Neural crest cell (in vitro differentiated cells): ENCODE results near the gene HSPA1A. TPM values are rescaled to one million over a fixed set of nuclear protein-coding genes. Genes with fewer than 3 reads are reported as not detected.

Experiments
- DNase-seq: peaks from one replicate; pipeline ENCODE4 v3.0.0; 2021; ENCODE audit warnings: low read depth, mixed read lengths, low spot score
- H3K27ac Mint-ChIP-seq: one replicate; pipeline ENCODE4 v1.8.0; 2021; ENCODE audit warnings: mild to moderate bottlenecking, mixed read lengths; ENCODE audit not compliant: unreplicated experiment
- H3K27me3 Mint-ChIP-seq: 2 replicates; pipeline ENCODE4 v1.8.0; 2021; ENCODE audit warnings: low read depth, mild to moderate bottlenecking, mixed read lengths
- H3K36me3 Mint-ChIP-seq: 2 replicates; pipeline ENCODE4 v1.8.0; 2021; ENCODE audit warnings: low read depth, mild to moderate bottlenecking, mixed read lengths
- H3K4me1 Mint-ChIP-seq: 2 replicates; pipeline ENCODE4 v1.8.0; 2021; ENCODE audit warnings: mixed read lengths
- H3K4me3 Mint-ChIP-seq: one replicate; pipeline ENCODE4 v1.8.0; 2021; ENCODE audit warnings: mild to moderate bottlenecking, mixed read lengths
- H3K9me3 Mint-ChIP-seq: 2 replicates; pipeline ENCODE4 v1.8.0; 2021; ENCODE audit warnings: mixed read lengths
- total RNA-seq: library from RNA; stranded (reverse); gene quantifications from 2 replicates; pipeline ENCODE4 v1.2.1, GENCODE V29; 2021
- TF ChIP-seq, protein P1 (sequence below): fragments of 200-600 bp; sonication (generic); conservative IDR thresholded peaks from 2 replicates; pipeline ENCODE4 v1.5.0; 2021; ENCODE audit warnings: antibody characterized with exemption, mild to moderate bottlenecking

The HSPA1A gene
- total RNA-seq, 1 donor from 2014 or later: 72.3 TPM

DNA sequence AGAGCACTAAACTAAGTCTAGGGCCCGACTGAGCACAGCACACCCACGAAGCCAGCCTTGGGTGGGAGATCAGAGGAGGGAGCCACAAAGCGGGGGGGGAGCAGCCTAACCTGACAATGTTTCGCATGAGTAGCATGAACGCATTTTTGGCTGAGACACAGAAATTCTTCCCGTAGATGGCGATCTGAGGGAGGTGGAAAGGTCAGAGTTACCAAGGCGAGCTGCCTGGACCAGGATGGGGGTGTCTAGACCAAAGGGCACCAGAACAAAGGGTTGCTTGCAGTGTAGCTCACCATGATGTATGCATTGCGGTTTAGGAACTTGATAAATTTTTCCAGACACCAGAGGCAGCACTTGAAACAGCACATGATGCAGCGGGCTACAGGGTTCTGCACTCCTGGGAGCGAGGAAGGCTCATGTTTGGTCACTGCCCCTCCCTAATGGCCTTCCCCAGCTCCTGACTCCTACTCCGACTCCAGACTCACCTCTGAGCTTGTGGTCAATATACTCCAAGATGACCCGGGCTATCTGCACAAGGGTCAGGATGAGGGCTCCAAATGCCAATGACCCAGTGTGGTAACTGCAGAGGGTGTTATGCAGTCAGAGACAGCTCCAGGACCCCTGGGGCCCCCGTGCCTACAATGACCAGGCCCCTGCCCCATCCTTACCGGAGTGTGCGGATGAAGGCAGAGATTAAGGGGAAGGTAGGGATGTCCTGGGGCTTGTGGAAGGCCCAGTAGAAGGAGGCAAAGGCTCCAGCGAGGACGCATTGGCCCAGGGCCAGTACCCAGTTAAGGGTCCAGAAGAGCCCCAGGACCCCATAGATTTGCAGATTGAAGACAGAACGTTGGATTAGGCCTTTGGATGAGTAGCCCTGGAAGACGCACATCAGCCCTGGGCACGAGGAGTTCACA lies 50.1 kb downstream of the HSPA1A start:
- DNase-seq: no peak
- no peak overlapping the region for H3K27ac Mint-ChIP-seq
- peak overlapping the region; percentile 97 for H3K4me3 Mint-ChIP-seq
- H3K4me1 Mint-ChIP-seq: peaks cover 37% of the 10 kb centered on the region
- H3K9me3 Mint-ChIP-seq: no peaks in the 10 kb centered on the region
- TF ChIP-seq, protein P1, sequence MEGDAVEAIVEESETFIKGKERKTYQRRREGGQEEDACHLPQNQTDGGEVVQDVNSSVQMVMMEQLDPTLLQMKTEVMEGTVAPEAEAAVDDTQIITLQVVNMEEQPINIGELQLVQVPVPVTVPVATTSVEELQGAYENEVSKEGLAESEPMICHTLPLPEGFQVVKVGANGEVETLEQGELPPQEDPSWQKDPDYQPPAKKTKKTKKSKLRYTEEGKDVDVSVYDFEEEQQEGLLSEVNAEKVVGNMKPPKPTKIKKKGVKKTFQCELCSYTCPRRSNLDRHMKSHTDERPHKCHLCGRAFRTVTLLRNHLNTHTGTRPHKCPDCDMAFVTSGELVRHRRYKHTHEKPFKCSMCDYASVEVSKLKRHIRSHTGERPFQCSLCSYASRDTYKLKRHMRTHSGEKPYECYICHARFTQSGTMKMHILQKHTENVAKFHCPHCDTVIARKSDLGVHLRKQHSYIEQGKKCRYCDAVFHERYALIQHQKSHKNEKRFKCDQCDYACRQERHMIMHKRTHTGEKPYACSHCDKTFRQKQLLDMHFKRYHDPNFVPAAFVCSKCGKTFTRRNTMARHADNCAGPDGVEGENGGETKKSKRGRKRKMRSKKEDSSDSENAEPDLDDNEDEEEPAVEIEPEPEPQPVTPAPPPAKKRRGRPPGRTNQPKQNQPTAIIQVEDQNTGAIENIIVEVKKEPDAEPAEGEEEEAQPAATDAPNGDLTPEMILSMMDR: no peak
- no peaks in the 10 kb centered on the region for H3K27me3 Mint-ChIP-seq
- H3K36me3 Mint-ChIP-seq: peaks cover 3% of the 10 kb centered on the region

Other genes starting within 250 kb of the HSPA1A start
- 0.26 and 0.36 TPM in 2 replicates for gene LTA, start 243.3 kb upstream of the HSPA1A start, total RNA-seq
- gene TNF, start 240.0 kb upstream of the HSPA1A start, total RNA-seq: not detected in 2 replicates
- gene LTB, start 233.1 kb upstream of the HSPA1A start, total RNA-seq: not detected in 2 replicates
- not detected in 2 replicates for gene LST1, start 229.3 kb upstream of the HSPA1A start, total RNA-seq
- gene NCR3, start 222.5 kb upstream of the HSPA1A start, total RNA-seq: not detected in 2 replicates
- not detected in 2 replicates for gene AIF1, start 200.3 kb upstream of the HSPA1A start, total RNA-seq
- gene PRRC2A, start 194.8 kb upstream of the HSPA1A start, total RNA-seq: 347 and 356 TPM in 2 replicates
- 439 and 459 TPM in 2 replicates for gene BAG6, start 162.9 kb upstream of the HSPA1A start, total RNA-seq
- 3.8 and 4.2 TPM in 2 replicates for gene APOM, start 159.6 kb upstream of the HSPA1A start, total RNA-seq
- 23.5 TPM in 2 replicates for gene C6orf47, start 154.8 kb upstream of the HSPA1A start, total RNA-seq
- gene GPANK1, start 150.5 kb upstream of the HSPA1A start, total RNA-seq: 16.8 and 17.6 TPM in 2 replicates
- gene CSNK2B, start 149.5 kb upstream of the HSPA1A start, total RNA-seq: 185 and 188 TPM in 2 replicates
- gene LY6G5B, start 145.6 kb upstream of the HSPA1A start, total RNA-seq: 24.0 and 24.2 TPM in 2 replicates
- gene LY6G5C, start 134.5 kb upstream of the HSPA1A start, total RNA-seq: 9.1 and 11.0 TPM in 2 replicates
- gene ABHD16A, start 112.2 kb upstream of the HSPA1A start, total RNA-seq: 70.9 and 73.6 TPM in 2 replicates
- not detected in 2 replicates for gene LY6G6F, start 108.7 kb upstream of the HSPA1A start, total RNA-seq
- gene LY6G6D, start 100.2 kb upstream of the HSPA1A start, total RNA-seq: not detected in 2 replicates
- 1.2 TPM in 2 replicates for gene LY6G6C, start 93.8 kb upstream of the HSPA1A start, total RNA-seq
- gene MPIG6B, start 92.2 kb upstream of the HSPA1A start, total RNA-seq: not detected in 2 replicates
- gene DDAH2, start 86.2 kb upstream of the HSPA1A start, total RNA-seq: 186 and 194 TPM in 2 replicates
- gene CLIC1, start 79.0 kb upstream of the HSPA1A start, total RNA-seq: 305 and 313 TPM in 2 replicates
- gene MSH5, start 75.5 kb upstream of the HSPA1A start, total RNA-seq: 79.5 and 86.2 TPM in 2 replicates
- 21.3 and 25.1 TPM in 2 replicates for gene SAPCD1, start 52.9 kb upstream of the HSPA1A start, total RNA-seq
- 2.0 and 2.7 TPM in 2 replicates for gene VWA7, start 38.2 kb upstream of the HSPA1A start, total RNA-seq
- 162 and 163 TPM in 2 replicates for gene VARS1, start 19.8 kb upstream of the HSPA1A start, total RNA-seq
- gene LSM2, start 8.6 kb upstream of the HSPA1A start, total RNA-seq: 122 and 135 TPM in 2 replicates
- 1.5 and 1.8 TPM in 2 replicates for gene HSPA1L, start 260 bp upstream of the HSPA1A start, total RNA-seq
- 78.5 and 82.5 TPM in 2 replicates for gene HSPA1B, start 12.2 kb downstream of the HSPA1A start, total RNA-seq
- gene NEU1, start 47.3 kb downstream of the HSPA1A start, total RNA-seq: 46.3 and 49.9 TPM in 2 replicates
- 0.32 and 0.84 TPM in 2 replicates for gene SLC44A4, start 63.5 kb downstream of the HSPA1A start, total RNA-seq
- 202 and 205 TPM in 2 replicates for gene EHMT2, start 82.2 kb downstream of the HSPA1A start, total RNA-seq
- gene ZBTB12, start 86.5 kb downstream of the HSPA1A start, total RNA-seq: 60.8 and 61.1 TPM in 2 replicates
- 0.35 and 1.2 TPM in 2 replicates for gene C2, start 112.2 kb downstream of the HSPA1A start, total RNA-seq
- gene CFB, start 130.6 kb downstream of the HSPA1A start, total RNA-seq: not detected in 2 replicates
- 86.1 and 88.4 TPM in 2 replicates for gene NELFE, start 143.4 kb downstream of the HSPA1A start, total RNA-seq
- gene SKIC2, start 143.6 kb downstream of the HSPA1A start, total RNA-seq: 77.9 and 88.7 TPM in 2 replicates
- 23.8 and 26.6 TPM in 2 replicates for gene DXO, start 156.6 kb downstream of the HSPA1A start, total RNA-seq
- gene C4A, start 166.5 kb downstream of the HSPA1A start, total RNA-seq: 5.6 and 10.1 TPM in 2 replicates
- 5.3 and 6.7 TPM in 2 replicates for gene C4B, start 199.3 kb downstream of the HSPA1A start, total RNA-seq
- 0.23 TPM in 2 replicates for gene CYP21A2, start 222.9 kb downstream of the HSPA1A start, total RNA-seq